OCI-LY3 (cell line): ENCODE data around the gene TTLL11.

Experiments
- CTCF ChIP-seq: fragments of 200-600, 300-600 bp; sonication (generic); IDR thresholded peaks from 2 replicates; pipeline ENCODE4 v1.5.1; 2014; ENCODE audit warnings: antibody characterized with exemption, low read length, low read depth
- EZH2phosphoT487 ChIP-seq: fragments of 200-600 bp; shearing (Covaris generic); IDR thresholded peaks from 2 replicates; pipeline ENCODE4 v1.6.1; 2018; ENCODE audit warnings: antibody characterized with exemption, mixed run types, low read depth

GRCh38 chr9:121833061-121833460 is 260.0 kb downstream of the TTLL11 start:
- TF ChIP-seq CTCF (no peak), EZH2phosphoT487 (no peak)
